ENCODE results near the gene SFRP2. TPM values are rescaled to one million over a fixed set of nuclear protein-coding genes. Genes with fewer than 3 reads are reported as not detected.

Gene SFRP2
- total and polyA plus RNA-seq, 4 experiments from 2014 or later = not detected

DNA sequence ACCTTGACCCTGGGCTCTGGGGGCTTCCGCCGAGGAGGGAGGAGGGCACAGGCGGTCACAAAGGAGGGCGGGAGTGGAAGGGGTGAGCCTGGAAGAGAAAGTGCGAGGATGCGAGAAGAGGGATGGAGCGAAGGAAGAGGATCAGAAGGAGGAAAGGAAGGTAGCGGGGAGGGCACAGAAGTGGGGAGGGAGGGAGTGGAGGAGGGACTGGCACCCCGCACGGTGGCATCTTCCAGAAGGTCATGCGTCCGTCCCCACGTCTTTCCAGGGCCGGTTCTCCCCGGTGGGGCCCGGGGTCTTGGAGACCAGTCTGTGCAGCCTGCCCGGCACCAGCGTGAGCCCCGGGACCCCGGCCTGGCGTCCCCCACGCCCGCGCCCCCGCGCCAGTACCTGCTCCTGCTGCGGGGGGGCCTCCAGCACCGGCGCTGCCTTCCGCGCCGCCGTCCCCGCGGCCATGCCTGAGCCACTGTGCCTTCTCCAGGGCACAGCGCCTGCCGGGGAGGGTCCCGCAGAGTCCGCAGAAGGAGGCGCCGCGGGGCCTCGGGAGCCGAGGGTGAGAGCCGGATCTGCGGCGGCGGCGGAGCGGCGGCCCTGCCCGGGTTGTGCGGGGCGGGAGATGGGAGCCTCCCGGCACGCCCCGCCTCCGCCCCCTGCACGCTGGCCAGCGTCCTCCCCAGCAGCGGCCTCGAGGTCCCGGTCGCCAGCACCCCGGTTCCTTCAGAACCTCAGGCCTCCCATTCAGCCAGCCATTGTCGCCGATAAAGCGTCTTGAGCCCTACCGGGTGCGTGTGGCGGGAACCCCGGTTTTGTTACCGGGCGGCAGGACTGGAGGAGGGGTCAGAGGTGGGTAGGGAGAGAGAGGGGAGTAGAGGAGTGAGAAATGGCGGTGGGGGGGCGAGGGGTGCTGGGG, 29.2 kb downstream of the SFRP2 start, which contains the start of gene RNF175:
RNF175 (minus strand) TSS at position 618 of the 910 bp plus-strand sequence; CDS start at position 456, 162 bp downstream.
- peaks cover 4% of the 10 kb centered on the region for H3K4me1 ChIP-seq (ENCODE audit: insufficient read depth, low read length)
- H3K27ac ChIP-seq (ENCODE audit: low read depth, low read length) = no peak within 1 kb of the TSS
- Mint-ChIP-seq H3K4me1 (peaks cover 8 to 20% (median 11%) of the 10 kb centered on the region in 4 donors), H3K27me3 (peaks cover 23 to 44% of the 10 kb centered on the region in 2 donors), H3K4me3 (peak within 1 kb of the TSS; percentile 49 to 72 (median 66)), H3K36me3 (no peaks in the 10 kb centered on the region), H3K27ac (no peak within 1 kb of the TSS), H3K9me3 (peaks cover 0 to 8% (median 0%) of the 10 kb centered on the region in 8 donors)
- H3K27me3 ChIP-seq (ENCODE audit: insufficient read depth, low read length) = peaks cover 14% of the 10 kb centered on the region
- DNase-seq = no peak
- H3K4me3 ChIP-seq (ENCODE audit: low read length in 2 of 2) = no peak within 1 kb of the TSS
- intact Hi-C loops (cut with micrococcal nuclease) = no loop called here
- H3K36me3 ChIP-seq (ENCODE audit: insufficient read depth, low read length) = no peaks in the 10 kb centered on the region
- no peaks in the 10 kb centered on the region for H3K9me3 ChIP-seq (ENCODE audit: control insufficient read depth in 1 of 2, low read length in 2 of 2)
- CTCF ChIA-PET (ENCODE audit: partially characterized antibody) = no interaction called here
- POLR2A ChIA-PET (ENCODE audit: partially characterized antibody) = no interaction called here

GRCh38 chr4:153758688-153759406, 30.0 kb downstream of the SFRP2 start:
- ChIA-PET POLR2A (ENCODE audit: partially characterized antibody) (no interaction called here), CTCF (ENCODE audit: partially characterized antibody) (no interaction called here)
- H3K27me3 ChIP-seq (ENCODE audit: insufficient read depth, low read length) = peaks cover 14% of the 10 kb centered on the region
- DNase-seq = no peak
- no peak overlapping the region for H3K4me3 ChIP-seq (ENCODE audit: low read length in 2 of 2)
- H3K36me3 Mint-ChIP-seq = no peaks in the 10 kb centered on the region
- H3K27me3 Mint-ChIP-seq = peaks cover 22 to 39% of the 10 kb centered on the region in 2 donors
- H3K9me3 Mint-ChIP-seq = peaks cover 0 to 8% (median 0%) of the 10 kb centered on the region in 8 donors
- peak overlapping the region; percentile 25 to 72 (median 66) for H3K4me3 Mint-ChIP-seq
- peaks cover 8 to 22% (median 11%) of the 10 kb centered on the region in 4 donors for H3K4me1 Mint-ChIP-seq
- H3K27ac Mint-ChIP-seq = no peak overlapping the region
- no peaks in the 10 kb centered on the region for H3K36me3 ChIP-seq (ENCODE audit: insufficient read depth, low read length)
- H3K4me1 ChIP-seq (ENCODE audit: insufficient read depth, low read length) = peaks cover 4% of the 10 kb centered on the region
- H3K27ac ChIP-seq (ENCODE audit: low read depth, low read length) = no peak overlapping the region
- H3K9me3 ChIP-seq (ENCODE audit: control insufficient read depth in 1 of 2, low read length in 2 of 2) = no peaks in the 10 kb centered on the region
- intact Hi-C loops (cut with micrococcal nuclease) = no loop called here

- Histone ChIP-seq H3K27me3 (ENCODE audit: insufficient read depth, low read length) (peaks cover 14% of the 10 kb centered on the region), H3K27ac (ENCODE audit: low read depth, low read length) (no peak overlapping the region), H3K4me1 (ENCODE audit: insufficient read depth, low read length) (peaks cover 4% of the 10 kb centered on the region), H3K36me3 (ENCODE audit: insufficient read depth, low read length) (no peaks in the 10 kb centered on the region), H3K9me3 (ENCODE audit: control insufficient read depth in 1 of 2, low read length in 2 of 2) (no peaks in the 10 kb centered on the region), H3K4me3 (ENCODE audit: low read length in 2 of 2) (no peak overlapping the region)
- peaks cover 17 to 34% of the 10 kb centered on the region in 2 donors for H3K27me3 Mint-ChIP-seq
- H3K9me3 Mint-ChIP-seq = peaks cover 0 to 3% (median 0%) of the 10 kb centered on the region in 8 donors
- peak overlapping the region in 7 of 8 donors; percentile 18 to 70 (median 49) for H3K4me3 Mint-ChIP-seq
- H3K27ac Mint-ChIP-seq = no peak overlapping the region
- ChIA-PET POLR2A (ENCODE audit: partially characterized antibody) (no interaction called here), CTCF (ENCODE audit: partially characterized antibody) (interaction anchor here (0.9 kb wide), 1 partner anchor 9 kb away, joined by 4 read pairs; no protein-coding TSS in a partner anchor)
- DNase-seq = no peak
- peaks cover 8 to 22% (median 11%) of the 10 kb centered on the region in 4 donors for H3K4me1 Mint-ChIP-seq
- H3K36me3 Mint-ChIP-seq = no peaks in the 10 kb centered on the region
- intact Hi-C loops (cut with micrococcal nuclease) = no loop called here
These were observed 30.7 kb downstream of the SFRP2 start for GRCh38 chr4:153758136-153758535.

DNA sequence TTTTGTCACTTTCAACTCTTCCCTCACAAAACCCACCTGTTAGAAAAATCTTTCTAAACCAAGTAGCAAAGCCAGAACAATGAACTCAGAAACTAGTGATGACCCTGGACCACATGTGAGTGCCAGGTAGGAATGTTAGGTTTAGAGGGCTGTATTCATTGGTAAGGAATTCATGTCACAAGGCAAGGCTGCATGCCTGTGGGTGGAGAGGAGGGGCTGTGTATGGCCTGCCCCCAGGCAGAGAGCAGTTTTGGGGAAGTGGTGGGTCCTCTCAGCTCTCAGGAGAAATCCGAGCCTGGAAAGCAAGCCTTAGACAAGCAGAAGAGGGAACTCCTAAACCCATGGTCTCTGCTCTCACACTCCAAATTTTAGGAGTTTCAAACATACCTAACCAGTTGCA, 31.5 kb downstream of the SFRP2 start:
- ChIA-PET CTCF (ENCODE audit: partially characterized antibody) (interaction anchor here (0.9 kb wide), 1 partner anchor 8 kb away, joined by 4 read pairs; no protein-coding TSS in a partner anchor), POLR2A (ENCODE audit: partially characterized antibody) (no interaction called here)
- peaks cover 4% of the 10 kb centered on the region for H3K4me1 ChIP-seq (ENCODE audit: insufficient read depth, low read length)

DNA sequence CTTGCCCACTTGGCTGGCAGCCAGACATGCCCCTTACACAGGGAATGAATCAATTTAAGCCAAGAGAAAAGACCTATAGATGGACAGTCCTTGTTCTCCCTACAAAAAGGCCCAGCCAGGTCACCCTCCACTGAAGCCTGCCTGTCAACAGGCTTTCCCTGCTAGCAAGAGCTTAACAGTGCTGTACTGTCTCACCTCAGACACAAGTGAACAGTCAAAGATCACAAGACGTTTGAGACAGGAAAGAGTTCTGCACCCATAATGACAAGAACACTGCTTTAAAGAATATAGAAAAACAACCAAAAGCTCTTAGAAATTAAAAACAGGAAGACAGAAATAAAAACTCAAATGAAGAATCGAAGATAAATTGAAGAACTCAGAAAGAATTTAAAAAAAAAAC, 33.7 kb downstream of the SFRP2 start:
- Histone ChIP-seq H3K4me3 (ENCODE audit: low read length in 2 of 2) (no peak overlapping the region), H3K27me3 (ENCODE audit: insufficient read depth, low read length) (peaks cover 6% of the 10 kb centered on the region), H3K27ac (ENCODE audit: low read depth, low read length) (no peak overlapping the region), H3K4me1 (ENCODE audit: insufficient read depth, low read length) (peaks cover 4% of the 10 kb centered on the region), H3K9me3 (ENCODE audit: control insufficient read depth in 1 of 2, low read length in 2 of 2) (no peaks in the 10 kb centered on the region), H3K36me3 (ENCODE audit: insufficient read depth, low read length) (no peaks in the 10 kb centered on the region)
- ChIA-PET POLR2A (ENCODE audit: partially characterized antibody) (no interaction called here), CTCF (ENCODE audit: partially characterized antibody) (interaction anchor here (1.4 kb wide), 1 partner anchor 8 kb away, joined by 4 read pairs; no protein-coding TSS in a partner anchor)
- H3K4me3 Mint-ChIP-seq = peak overlapping the region in 3 of 8 donors; percentile 3 to 19 (median 4)
- peaks cover 8 to 22% (median 11%) of the 10 kb centered on the region in 4 donors for H3K4me1 Mint-ChIP-seq
- H3K9me3 Mint-ChIP-seq = no peaks in the 10 kb centered on the region
- no peaks in the 10 kb centered on the region for H3K36me3 Mint-ChIP-seq
- no peak for DNase-seq
- intact Hi-C loops (cut with micrococcal nuclease) = no loop called here
- peaks cover 10 to 13% of the 10 kb centered on the region in 2 donors for H3K27me3 Mint-ChIP-seq
- H3K27ac Mint-ChIP-seq = peak overlapping the region in 2 of 7 donors; percentile 62 to 63

More for the DNA sequence above, 31.5 kb downstream of the SFRP2 start:
- Histone ChIP-seq H3K36me3 (ENCODE audit: insufficient read depth, low read length) (no peaks in the 10 kb centered on the region), H3K27ac (ENCODE audit: low read depth, low read length) (no peak overlapping the region), H3K4me3 (ENCODE audit: low read length in 2 of 2) (no peak overlapping the region), H3K27me3 (ENCODE audit: insufficient read depth, low read length) (peaks cover 14% of the 10 kb centered on the region), H3K9me3 (ENCODE audit: control insufficient read depth in 1 of 2, low read length in 2 of 2) (no peaks in the 10 kb centered on the region)
- peaks cover 0 to 3% (median 0%) of the 10 kb centered on the region in 8 donors for H3K9me3 Mint-ChIP-seq
- H3K4me3 Mint-ChIP-seq = no peak overlapping the region
- intact Hi-C loops (cut with micrococcal nuclease) = no loop called here
- no peaks in the 10 kb centered on the region for H3K36me3 Mint-ChIP-seq
- peaks cover 17 to 30% of the 10 kb centered on the region in 2 donors for H3K27me3 Mint-ChIP-seq
- peaks cover 8 to 22% (median 11%) of the 10 kb centered on the region in 4 donors for H3K4me1 Mint-ChIP-seq
- peak overlapping the region in 1 of 7 donors; percentile 14 for H3K27ac Mint-ChIP-seq
- no peak for DNase-seq

DNA sequence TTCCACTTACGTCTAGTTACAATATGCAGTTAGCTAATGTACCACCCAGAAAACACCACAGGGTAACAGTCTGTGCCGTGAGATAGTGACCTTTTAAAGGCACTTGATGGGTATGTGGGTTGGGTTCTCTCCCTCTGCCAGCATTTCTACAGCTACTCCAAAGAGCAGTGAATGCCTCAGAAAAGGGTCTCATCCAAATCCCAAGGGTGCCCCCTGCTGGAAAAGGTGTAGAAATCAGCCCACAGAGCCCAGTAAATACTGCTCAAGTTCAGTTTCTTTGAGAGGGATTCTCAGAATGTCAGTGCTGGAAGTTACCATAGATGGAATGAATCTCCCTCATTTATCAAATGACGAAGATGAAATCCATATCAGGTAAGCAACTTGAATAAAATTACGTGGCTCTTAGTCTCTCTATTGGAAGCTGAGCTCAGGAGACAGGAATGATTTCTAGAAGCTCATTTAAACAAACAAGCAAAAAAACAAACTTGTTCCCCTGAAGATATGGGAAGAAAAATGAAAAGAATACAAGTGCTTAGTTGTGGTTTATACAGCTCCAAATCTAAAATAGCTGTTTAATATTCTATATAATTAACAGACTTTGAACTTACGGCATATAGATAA, 38.6 kb downstream of the SFRP2 start:
- Histone ChIP-seq H3K4me1 (ENCODE audit: insufficient read depth, low read length) (peaks cover 3% of the 10 kb centered on the region), H3K36me3 (ENCODE audit: insufficient read depth, low read length) (no peaks in the 10 kb centered on the region), H3K27ac (ENCODE audit: low read depth, low read length) (no peak overlapping the region), H3K9me3 (ENCODE audit: control insufficient read depth in 1 of 2, low read length in 2 of 2) (no peaks in the 10 kb centered on the region), H3K27me3 (ENCODE audit: insufficient read depth, low read length) (no peaks in the 10 kb centered on the region), H3K4me3 (ENCODE audit: low read length in 2 of 2) (no peak overlapping the region)
- CTCF ChIA-PET (ENCODE audit: partially characterized antibody) = interaction anchor here (0.7 to 3.2 kb wide), 22 partner anchors 8 to 607 kb away, joined by 3 to 29 read pairs (median 4); no protein-coding TSS in a partner anchor
- POLR2A ChIA-PET (ENCODE audit: partially characterized antibody) = interaction anchor here (1.3 kb wide), 1 partner anchor 12 kb away, joined by 3 read pairs; no protein-coding TSS in a partner anchor
- no peak overlapping the region for H3K4me3 Mint-ChIP-seq
- peaks cover 0 to 2% of the 10 kb centered on the region in 2 donors for H3K27me3 Mint-ChIP-seq
- no peak overlapping the region for H3K27ac Mint-ChIP-seq
- H3K4me1 Mint-ChIP-seq = peaks cover 0 to 9% (median 2%) of the 10 kb centered on the region in 4 donors
- no peaks in the 10 kb centered on the region for H3K9me3 Mint-ChIP-seq
- DNase-seq = peak; percentile 54 to 63 (median 58)
- H3K36me3 Mint-ChIP-seq = no peaks in the 10 kb centered on the region
- intact Hi-C loops (cut with micrococcal nuclease) = loop anchor here (1.0 kb wide), 4 partner anchors 107 to 607 kb away; partner anchors contain the start of gene MND1

All from CD4-positive, alpha-beta memory T cell (primary cell).